Parathyroid adenoma (tissue), 2 donors: ENCODE measurements around the gene MSRB1.

ENCODE experiments used
- H2AFZ ChIP-seq: fragments of 300-600 bp; sonication (generic); one replicate; pipeline ENCODE4 v1.7.0; 2017; ENCODE audit warnings: antibody characterized with exemption, mild to moderate bottlenecking
- H3K27ac ChIP-seq: fragments of 300-600 bp; sonication (generic); one replicate; pipeline ENCODE4 v1.7.0; 2017
- H3K27me3 ChIP-seq: fragments of 300-600 bp; sonication (generic); one replicate; pipeline ENCODE4 v1.7.0; 2017; ENCODE audit warnings: low read length; ENCODE audit not compliant: control insufficient read depth, insufficient read depth
- H3K36me3 ChIP-seq: fragments of 300-600 bp; sonication (generic); one replicate; pipeline ENCODE4 v1.7.0; 2017; ENCODE audit warnings: low read length; ENCODE audit not compliant: control insufficient read depth, insufficient read depth
- H3K4me1 ChIP-seq: fragments of 300-600 bp; sonication (generic); one replicate; pipeline ENCODE4 v1.7.0; 2017; ENCODE audit warnings: control low read depth
- H3K4me2 ChIP-seq: fragments of 300-600 bp; sonication (generic); one replicate; pipeline ENCODE4 v1.7.0; 2017; ENCODE audit warnings: low read length
- H3K4me3 ChIP-seq: fragments of 300-600 bp; sonication (generic); one replicate; pipeline ENCODE4 v1.7.0; 2017; ENCODE audit warnings: low read depth, low read length
- H3K79me2 ChIP-seq: fragments of 300-600 bp; sonication (generic); one replicate; pipeline ENCODE4 v1.7.0; 2017; ENCODE audit warnings: control low read depth
- H3K9ac ChIP-seq: fragments of 300-600 bp; sonication (generic); one replicate; pipeline ENCODE4 v1.7.0; 2017; ENCODE audit warnings: mild to moderate bottlenecking
- H3K9me3 ChIP-seq: fragments of 300-600 bp; sonication (generic); one replicate; pipeline ENCODE4 v1.7.0; 2017; ENCODE audit warnings: low read length; ENCODE audit not compliant: control insufficient read depth
- TF ChIP-seq, protein P1 (sequence below): fragments of 300-600 bp; sonication (generic); IDR thresholded peaks from one replicate; pipeline ENCODE4 v1.7.0; 2017; ENCODE audit warnings: antibody characterized with exemption, mild to moderate bottlenecking
- donor health status: primary hyperparathyroidism.

The MSRB1 gene

GRCh38 chr16:1972490-1972877 is 29.5 kb upstream of the MSRB1 start:
- Histone ChIP-seq H3K9me3 (no peaks in the 10 kb centered on the region), H3K9ac (peak overlapping the region; percentile 91), H3K4me2 (peak overlapping the region; percentile 100), H2AFZ (peak overlapping the region; percentile 100), H3K36me3 (no peaks in the 10 kb centered on the region), H3K27ac (no peak overlapping the region), H3K79me2 (peaks cover 9% of the 10 kb centered on the region), H3K4me1 (peaks cover 2% of the 10 kb centered on the region), H3K27me3 (no peaks in the 10 kb centered on the region), H3K4me3 (peak overlapping the region; percentile 98)
- TF ChIP-seq, protein P1, sequence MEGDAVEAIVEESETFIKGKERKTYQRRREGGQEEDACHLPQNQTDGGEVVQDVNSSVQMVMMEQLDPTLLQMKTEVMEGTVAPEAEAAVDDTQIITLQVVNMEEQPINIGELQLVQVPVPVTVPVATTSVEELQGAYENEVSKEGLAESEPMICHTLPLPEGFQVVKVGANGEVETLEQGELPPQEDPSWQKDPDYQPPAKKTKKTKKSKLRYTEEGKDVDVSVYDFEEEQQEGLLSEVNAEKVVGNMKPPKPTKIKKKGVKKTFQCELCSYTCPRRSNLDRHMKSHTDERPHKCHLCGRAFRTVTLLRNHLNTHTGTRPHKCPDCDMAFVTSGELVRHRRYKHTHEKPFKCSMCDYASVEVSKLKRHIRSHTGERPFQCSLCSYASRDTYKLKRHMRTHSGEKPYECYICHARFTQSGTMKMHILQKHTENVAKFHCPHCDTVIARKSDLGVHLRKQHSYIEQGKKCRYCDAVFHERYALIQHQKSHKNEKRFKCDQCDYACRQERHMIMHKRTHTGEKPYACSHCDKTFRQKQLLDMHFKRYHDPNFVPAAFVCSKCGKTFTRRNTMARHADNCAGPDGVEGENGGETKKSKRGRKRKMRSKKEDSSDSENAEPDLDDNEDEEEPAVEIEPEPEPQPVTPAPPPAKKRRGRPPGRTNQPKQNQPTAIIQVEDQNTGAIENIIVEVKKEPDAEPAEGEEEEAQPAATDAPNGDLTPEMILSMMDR = no peak

GRCh38 chr16:1971796-1972489 is 28.9 kb upstream of the MSRB1 start, which contains the start of gene TBL3:
TBL3 (plus strand) TSS chr16:1972053; CDS start chr16:1972165, 112 bp downstream.
- Histone ChIP-seq H3K79me2 (peaks cover 9% of the 10 kb centered on the region), H3K36me3 (no peaks in the 10 kb centered on the region), H3K4me1 (peaks cover 2% of the 10 kb centered on the region), H3K27me3 (no peaks in the 10 kb centered on the region), H3K4me2 (peak within 1 kb of the TSS; percentile 100), H3K4me3 (peak within 1 kb of the TSS; percentile 98), H3K9me3 (no peaks in the 10 kb centered on the region), H3K9ac (peak within 1 kb of the TSS; percentile 91), H3K27ac (peak within 1 kb of the TSS; percentile 80), H2AFZ (peak within 1 kb of the TSS; percentile 100)
- TF ChIP-seq, protein P1 = no peak

DNA sequence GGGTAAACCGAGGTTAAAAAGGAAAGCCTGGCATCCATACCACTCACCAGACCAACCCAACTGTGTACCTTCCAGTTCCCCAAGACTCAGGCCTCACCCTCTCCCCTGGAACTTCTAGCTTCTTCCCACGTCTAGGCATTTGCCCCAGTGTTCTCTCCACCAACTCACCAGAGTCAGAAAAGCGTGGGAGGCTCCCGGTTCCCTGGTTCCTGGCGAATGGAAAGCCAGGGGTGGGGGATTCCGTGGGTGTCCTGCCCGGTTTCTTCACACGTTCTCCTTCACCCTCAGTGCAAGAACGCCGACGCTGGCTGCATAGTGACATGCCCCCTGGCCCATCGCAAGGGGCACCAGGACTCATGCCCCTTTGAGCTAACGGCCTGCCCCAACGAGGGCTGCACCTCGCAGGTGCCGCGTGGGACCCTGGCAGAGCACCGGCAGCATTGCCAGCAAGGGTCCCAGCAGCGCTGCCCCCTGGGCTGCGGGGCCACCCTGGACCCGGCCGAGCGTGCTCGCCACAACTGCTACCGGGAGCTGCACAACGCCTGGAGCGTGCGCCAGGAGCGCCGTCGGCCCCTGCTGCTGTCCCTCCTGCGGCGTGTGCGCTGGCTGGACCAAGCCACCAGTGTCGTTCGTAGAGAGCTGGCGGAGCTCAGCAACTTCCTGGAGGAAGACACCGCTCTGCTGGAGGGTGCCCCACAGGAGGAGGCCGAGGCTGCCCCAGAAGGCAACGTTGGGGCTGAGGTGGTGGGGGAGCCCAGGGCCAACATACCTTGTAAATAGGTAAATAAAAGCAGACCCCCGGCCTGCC is 25.4 kb upstream of the MSRB1 start:
- Histone ChIP-seq H3K4me2 (no peak overlapping the region), H2AFZ (no peak overlapping the region), H3K4me3 (no peak overlapping the region), H3K4me1 (peaks cover 4% of the 10 kb centered on the region), H3K27me3 (no peaks in the 10 kb centered on the region), H3K79me2 (peaks cover 9% of the 10 kb centered on the region), H3K9me3 (no peaks in the 10 kb centered on the region), H3K27ac (no peak overlapping the region), H3K9ac (no peak overlapping the region), H3K36me3 (no peaks in the 10 kb centered on the region)
- TF ChIP-seq, protein P1 = no peak

DNA sequence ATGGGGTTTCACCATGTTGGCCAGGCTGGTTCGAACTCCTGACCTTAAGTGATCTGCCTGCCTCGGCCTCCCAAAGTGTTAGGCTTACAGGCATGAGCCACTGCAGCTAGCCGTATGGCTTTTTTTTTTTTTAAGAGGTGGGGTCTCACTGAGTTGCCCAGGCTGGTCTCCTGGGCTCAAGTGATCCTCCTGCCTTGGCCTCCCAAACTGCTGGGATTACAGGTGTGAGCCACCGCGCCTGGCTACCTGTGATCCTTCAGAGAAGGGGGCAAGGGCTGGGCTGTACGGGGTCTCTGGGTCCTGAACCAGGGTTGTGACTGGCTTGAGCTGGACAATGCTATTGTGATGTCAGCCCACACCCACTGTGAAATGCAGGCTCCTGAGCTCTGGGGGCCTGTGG is 23.5 kb upstream of the MSRB1 start, which contains the start of gene RNF151:
RNF151 (plus strand) TSS at position 397 of the 400 bp plus-strand sequence. CDS start 26 bp downstream, outside the sequence.
- Histone ChIP-seq H3K4me1 (peaks cover 2% of the 10 kb centered on the region), H2AFZ (no peak within 1 kb of the TSS), H3K27ac (no peak within 1 kb of the TSS), H3K36me3 (no peaks in the 10 kb centered on the region), H3K27me3 (no peaks in the 10 kb centered on the region), H3K9me3 (no peaks in the 10 kb centered on the region), H3K4me3 (peak within 1 kb of the TSS; percentile 94), H3K4me2 (peak within 1 kb of the TSS; percentile 73), H3K79me2 (no peaks in the 10 kb centered on the region), H3K9ac (no peak within 1 kb of the TSS)
- TF ChIP-seq, protein P1 = no peak
